Eye (tissue), 1 donor: ENCODE results near the gene TEAD1.

Experiments used
- DNase-seq: peaks from one replicate; pipeline ENCODE4 v3.0.0-alpha.2; 2015

Gene TEAD1

DNA sequence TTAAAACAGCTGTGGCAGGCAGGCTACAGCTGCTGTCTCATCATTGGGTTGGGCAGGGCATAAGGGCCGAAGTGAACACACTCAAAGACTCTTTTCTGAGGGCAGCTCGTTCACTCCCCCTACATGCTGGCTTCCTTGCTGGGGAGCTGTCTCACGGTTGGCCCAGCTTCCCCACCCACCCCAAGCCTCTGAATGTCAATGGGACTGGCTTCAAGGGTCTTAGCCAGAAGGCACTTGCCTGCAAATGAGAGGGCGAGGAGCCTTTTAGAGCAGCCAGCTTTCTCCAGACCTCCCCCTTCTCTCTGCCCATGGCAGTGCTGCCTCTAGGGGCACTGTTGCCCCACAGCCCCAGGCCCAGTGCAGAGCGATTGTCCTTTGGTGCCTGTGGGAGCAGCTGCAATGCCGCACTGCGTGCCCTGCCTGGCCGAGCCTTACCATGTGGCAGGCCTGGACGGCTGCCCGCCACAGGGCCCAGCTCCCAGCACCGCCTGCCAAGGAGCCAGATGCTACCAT is 240.2 kb downstream of the TEAD1 start:
- DNase-seq = peak; percentile 86

DNA sequence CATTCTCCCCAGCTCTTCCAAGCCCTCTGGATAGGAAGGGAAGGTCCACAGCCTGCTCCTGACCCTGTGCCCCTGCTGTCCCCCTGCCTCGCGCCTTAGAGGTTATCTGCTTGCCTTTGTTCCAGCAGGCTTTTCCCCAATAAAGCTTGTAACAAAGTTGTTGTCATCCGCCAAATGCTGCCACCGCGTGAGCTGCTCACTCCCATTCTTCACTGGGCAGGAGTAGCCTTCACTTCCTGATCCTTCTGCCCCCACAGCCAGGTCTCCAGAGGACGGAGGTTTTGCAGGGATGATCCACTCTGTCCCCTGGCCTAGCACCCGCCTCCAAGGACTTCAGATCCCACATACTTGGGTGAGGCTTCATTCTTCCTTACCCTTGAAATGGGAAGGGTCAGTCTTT is 240.9 kb downstream of the TEAD1 start:
- DNase-seq = no peak

DNA sequence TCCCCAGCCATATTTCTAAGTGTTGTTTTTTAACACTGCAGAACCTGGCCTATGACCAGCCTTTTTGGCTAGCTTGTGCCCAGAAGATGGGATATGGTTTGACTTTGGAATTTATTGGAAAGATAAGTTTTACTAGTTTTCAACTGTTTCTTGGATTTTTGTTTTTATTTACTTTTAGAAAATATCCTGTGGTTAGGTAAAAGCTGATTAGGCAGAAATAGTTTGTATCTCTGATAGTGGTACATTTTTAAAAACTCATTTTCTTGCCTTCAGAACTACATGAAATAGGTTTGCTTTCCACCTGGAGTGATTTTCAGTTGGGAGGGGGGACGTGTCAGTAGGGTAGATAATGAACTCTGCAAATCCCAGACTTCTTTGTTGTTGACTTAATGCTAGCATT is 243.6 kb downstream of the TEAD1 start:
- no peak for DNase-seq

DNA sequence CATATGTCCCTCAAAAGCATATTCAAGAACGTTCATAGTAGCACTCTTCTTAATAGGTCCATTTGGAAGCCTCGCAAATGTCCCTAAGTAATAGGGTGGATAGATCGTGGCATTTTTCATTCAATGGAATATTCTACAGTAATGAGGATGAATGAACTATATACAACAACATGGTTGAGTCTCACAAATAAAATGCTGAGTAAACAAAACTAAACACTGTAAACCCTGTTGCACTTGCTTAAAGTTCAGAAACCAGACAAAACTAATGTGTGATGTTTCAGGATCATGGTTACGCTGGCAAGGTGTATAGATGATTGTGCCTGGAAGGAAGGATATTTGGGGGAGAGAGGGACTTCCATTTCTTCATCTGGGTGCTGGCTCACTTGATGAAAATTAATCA is 244.4 kb downstream of the TEAD1 start:
- DNase-seq = no peak

DNA sequence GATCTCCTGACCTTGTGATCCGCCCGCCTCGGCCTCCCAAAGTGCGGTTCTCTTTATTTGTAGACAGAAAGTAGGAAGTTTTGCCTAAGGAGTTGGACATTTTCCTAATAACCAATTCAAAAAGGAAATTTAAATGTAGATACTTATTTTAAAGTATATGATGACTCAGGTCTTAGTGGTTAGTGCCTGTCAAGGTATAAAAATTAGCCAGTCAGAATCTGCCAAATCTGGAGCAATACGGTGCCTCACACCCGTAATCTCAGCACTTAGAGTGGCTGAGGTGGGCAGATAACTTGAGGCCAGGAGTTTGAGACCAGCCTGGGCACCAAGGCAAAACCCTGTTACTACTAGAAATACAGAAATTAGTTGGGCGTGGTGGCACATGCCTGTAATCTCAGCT is 248.2 kb downstream of the TEAD1 start:
- no peak for DNase-seq

DNA sequence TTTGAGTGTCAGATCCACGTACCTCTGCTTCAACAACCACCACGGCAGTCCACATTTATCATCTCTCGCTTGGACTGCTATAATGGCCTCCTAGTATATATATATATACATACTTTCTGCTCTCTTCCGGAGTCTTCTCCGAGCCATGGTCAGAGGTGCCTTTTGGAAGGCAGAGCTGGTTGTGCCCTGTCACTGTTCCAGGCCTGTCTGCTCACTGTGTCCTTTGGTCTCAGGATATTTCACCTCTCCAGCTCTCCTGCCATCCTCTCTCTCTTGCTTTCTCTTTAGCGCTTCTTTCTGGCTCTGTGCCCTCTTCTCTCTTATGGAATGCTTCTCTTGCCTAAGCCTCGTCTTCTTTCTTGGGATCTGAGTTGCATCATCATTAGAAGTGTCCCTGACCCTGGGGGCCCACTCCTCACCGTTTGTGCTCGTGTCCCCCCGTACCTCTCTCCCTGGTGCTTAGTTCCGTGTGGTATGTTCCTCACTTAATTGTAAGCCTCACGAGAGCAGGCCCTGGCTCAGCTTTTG is 248.8 kb downstream of the TEAD1 start:
- no peak for DNase-seq

DNA sequence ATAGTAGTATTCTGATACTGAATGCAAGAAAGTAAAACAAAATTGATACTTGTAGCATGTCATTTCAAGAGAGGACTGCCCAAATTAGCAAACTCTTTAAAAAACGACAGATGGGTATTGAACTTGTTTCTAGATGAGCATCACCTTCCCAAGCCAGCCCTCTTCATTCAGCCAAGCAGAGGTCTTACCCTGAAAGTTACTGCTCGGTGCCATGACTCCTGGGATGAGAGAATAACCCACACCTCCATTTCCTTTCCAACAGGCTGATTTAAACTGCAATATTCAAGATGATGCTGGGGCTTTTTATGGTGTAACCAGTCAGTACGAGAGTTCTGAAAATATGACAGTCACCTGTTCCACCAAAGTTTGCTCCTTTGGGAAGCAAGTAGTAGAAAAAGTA is 250.4 kb downstream of the TEAD1 start:
- DNase-seq = no peak

DNA sequence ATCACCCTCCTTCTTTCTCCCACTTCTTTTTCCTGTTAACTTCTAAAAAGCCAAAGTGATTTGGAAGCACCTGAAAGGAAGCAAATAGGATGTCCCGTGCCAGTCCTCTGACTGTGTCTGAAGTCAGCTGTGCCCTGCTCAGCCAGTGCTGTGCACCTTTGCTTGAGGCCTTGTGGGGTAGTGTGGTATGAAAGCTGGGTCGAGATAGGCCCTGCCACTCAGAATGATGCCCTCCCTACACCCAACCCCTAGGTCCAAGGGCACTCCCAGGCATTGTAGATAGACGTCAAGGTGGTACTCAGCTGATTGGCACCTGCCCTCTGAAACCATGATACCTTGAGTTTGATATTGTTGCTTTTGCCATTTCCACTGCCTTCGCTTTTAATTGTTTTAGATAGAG is 251.3 kb downstream of the TEAD1 start:
- DNase-seq = no peak

DNA sequence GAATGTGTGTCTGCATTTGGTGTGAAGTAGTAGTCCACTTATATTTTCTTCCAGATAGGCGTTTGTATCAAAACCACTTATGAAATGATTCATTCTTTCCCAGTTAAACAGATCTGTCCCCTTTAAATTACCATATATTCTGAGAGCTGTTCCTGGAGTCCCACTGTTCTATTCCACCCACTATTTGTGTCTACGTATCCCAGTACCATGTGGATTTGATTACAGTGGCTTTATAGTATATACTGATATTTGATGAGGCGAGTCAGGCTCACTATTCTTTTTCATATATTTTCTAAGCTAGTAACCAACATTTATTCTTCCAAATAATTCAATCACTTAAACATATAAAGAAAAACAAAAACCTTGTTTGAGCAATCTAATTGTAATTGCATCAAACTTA is 253.0 kb downstream of the TEAD1 start:
- peak; percentile 35 for DNase-seq

DNA sequence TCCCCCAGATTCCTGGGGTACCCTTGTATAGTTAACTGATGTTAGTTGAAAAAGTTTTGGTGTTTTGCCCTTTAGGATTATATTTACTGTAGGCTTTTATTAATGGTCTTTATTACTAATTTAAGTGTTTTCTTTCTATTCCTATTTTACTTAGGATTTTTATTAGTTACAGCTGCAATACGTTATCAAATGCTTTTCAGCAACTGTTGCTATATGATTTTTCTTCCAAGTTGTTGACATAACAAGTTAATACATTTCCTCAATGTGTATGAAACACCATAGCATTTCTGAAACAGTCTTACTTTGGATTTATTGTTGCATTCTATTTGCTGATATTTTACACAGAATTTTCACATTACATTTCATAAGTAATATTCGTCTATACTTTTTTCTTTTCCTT is 253.7 kb downstream of the TEAD1 start:
- DNase-seq = no peak

DNA sequence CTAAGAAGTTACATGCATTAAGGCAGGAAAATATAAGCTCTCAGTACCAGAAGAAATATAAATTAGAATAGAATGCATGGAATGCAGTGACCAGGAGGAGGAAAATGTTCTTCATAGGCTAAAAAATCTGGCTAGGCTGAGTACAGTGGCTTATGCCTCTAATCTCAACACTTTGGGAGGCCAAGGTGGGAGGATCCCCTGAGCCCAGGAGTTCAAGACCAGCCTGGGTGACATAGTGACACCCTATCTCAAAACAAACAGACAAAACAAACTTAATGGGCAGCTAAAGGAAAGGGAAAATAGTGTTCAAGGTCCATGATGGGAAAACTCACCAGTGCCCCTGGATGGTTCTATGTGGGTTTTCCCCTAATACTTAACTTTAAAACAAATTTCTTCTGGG is 256.6 kb downstream of the TEAD1 start:
- no peak for DNase-seq

DNA sequence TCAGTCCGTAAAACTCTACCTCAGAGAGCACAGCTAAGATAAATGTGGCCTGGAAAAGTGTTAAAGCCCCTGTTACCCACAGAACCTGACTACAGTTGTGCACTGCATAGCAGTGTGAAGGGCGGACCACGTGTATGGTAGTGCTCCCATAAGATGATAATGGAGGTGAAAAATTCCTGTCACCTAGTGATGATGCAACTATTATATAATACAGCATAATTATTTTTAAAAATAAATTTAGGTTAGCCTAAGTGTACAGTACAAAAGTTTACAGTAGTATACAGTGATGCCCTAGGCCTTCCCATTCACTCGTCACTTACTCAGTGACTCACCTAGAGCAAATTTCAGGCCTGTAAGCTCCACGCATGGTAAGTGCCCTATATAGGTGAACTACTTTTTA is 258.3 kb downstream of the TEAD1 start:
- DNase-seq = no peak

DNA sequence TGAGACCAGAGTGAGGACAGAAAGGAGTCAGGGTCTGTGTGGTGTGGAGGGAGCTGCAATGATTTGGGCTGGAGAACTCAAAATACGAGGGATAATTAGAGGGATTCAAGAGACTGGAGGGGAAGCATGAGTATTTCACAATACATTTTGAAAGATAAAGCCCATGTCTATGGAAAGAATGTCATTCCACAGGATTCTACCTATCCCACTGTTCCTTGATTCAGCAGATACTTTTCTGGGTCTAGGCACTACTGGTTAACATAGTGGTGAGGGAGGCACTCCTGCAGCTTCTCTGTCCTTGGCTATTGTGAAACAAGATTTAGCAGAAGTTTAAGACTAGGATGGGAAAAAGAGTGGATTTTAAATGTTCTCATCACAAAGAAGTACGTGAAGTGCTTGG is 262.0 kb downstream of the TEAD1 start:
- DNase-seq = no peak

DNA sequence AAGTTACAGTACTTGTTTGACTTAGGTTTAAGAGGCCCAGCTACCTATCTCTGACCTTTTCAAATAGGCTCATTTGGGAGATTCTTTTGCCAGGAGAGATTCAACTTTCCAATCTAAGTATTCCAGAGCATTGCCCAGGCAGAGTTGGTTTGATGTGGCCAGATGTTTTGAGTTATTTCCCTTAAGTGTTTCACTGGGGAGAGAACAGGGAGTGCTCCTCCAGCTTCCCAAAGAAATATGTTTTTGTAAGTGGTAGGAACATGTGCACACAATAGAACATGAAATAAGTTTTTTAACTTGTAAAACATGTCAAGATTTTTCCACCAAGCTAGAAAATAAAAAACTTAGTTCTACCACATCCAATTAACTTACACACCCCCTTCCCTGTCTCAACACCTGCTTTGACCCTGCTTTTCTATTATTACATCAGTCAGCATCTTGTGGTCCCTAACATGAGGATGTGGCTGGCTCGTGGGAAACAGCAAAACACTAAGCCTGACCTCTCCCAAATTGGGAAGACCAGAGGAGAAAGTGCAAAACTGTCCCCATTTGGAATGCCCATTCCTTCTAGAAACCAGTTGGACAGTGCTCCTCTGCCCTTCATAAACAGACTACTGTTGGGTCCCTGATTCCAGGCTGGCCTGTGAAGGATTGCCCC is 264.5 kb downstream of the TEAD1 start:
- DNase-seq = peak; percentile 28

DNA sequence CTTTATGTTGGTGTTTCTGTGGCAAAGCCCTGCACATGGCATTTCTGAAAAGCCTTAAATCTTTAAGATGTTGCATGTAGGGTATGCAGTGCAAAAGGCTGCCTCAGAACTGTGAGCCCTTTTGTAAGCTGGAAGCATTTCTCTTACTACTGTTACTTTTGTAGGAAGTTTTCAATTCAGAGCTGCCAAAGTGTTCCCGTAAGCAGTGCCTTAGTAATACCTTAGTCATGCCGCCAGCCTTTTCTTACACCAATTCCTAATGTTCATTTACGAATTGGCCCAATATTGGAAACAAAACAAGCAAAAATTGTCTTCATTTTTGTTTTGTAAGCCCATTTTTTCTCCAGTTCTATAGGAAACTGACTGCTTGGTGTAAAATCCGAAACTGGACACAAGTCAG is 267.4 kb downstream of the TEAD1 start:
- DNase-seq = no peak

DNA sequence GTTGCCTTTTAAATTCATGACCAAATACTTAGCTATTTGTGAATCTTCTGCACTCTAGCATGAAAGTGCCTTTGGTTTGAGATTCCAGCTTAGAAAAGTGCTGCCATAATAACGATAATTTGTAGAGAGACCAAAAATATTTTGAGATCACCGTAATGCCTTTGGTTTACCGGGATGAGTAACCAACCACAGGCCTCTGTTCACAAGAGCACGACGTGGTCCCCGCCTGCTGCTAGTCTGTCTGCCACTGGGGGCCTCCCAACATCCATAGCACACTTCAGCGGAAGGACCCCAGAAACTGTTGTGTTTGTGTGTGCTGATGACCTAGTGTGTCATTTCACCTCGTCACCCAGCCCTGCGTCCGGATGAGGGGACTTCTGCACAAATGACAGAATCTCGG is 267.9 kb downstream of the TEAD1 start:
- DNase-seq = no peak

DNA sequence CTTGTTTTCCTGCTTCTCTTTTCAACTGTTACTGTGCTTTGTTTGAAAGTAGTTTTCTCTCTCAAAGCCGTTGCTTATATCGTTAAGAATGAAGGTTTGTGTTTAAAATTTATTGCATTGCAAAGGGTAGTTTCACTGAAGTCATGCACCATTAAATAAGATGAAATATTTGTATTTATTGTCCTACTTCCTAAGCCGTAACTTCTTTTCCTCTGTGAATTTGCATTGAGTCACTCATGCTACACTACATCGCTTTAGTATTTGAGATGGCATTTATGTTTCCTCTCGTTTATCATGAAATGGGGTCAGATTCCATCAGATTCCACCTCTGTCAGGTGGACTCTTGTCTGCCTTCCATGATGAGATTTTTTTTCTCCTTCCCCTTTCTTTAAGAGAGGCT is 269.1 kb downstream of the TEAD1 start:
- no peak for DNase-seq

DNA sequence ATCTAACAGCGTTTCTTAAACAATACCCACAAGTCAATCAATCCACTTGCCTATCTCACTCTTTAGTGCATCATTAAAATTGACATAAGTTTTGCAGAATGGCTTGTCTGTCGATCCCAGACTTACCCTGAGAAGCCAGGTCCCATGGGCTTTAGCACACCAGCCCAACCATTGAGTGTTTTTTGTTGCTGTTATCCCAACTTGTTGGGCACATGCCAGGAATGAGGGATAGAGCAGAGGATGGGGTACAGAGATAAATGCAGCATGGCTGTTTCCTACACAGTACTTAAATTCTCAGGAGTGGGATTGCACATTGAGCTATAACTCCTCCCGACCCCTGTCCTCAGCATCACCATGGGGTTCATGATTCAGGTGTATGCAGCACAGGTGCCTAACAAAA is 270.7 kb downstream of the TEAD1 start:
- no peak for DNase-seq

DNA sequence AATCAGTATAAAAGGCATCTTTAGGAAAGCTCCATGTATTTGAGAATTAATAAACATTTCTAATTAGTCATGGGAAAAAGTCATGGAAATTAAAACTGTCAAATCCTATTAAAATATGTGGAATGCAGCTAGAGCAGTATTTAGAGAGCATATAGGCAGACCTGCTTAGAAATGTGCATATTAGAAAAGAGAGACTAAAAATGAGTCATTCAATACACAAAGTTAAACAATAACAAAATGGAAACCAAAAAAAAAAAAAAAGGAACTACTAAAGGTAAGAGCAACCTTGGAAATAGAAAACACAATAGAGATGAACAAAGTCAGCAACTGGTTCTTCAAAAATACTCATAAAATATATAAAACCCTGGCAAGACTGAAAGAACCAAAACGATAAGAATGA is 275.2 kb downstream of the TEAD1 start:
- DNase-seq = no peak

DNA sequence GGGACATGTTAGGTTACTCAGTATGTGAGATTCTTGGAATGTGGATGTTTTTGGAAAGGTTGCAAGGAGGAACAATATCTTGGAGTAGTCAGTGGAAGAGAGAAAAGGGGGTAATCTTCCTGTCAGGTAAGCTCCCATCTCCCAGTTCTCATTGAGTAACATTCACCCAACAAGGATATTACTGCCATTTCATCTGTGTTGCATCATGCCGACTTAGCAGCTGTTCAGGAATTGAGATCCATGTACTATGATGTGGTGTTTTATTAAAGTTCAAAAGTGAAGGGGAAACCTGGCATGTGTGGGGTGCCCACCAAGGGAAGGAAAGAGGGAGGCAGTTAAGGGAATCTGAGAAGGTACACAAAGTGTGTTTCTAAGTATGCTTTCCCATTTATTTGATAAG is 276.4 kb downstream of the TEAD1 start:
- DNase-seq = no peak

DNA sequence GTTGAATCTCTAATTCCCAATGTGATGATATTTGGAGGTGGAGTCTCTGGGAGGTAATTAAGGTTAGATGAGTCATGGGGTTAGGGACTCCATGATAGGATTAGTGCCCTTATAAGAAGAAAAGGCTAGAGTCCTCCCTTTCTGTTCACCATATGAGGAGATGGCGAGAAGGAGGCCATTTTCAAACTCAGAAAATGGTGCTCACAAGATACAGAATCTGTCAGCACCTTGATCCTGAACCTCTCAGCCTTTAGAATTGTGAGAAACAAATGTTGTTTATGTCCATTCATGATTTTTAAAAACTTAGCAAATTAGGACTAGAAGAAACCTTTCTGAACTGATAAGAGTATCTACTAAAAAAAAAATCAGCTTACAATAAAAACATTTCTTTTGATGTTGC is 277.2 kb downstream of the TEAD1 start:
- DNase-seq = no peak

DNA sequence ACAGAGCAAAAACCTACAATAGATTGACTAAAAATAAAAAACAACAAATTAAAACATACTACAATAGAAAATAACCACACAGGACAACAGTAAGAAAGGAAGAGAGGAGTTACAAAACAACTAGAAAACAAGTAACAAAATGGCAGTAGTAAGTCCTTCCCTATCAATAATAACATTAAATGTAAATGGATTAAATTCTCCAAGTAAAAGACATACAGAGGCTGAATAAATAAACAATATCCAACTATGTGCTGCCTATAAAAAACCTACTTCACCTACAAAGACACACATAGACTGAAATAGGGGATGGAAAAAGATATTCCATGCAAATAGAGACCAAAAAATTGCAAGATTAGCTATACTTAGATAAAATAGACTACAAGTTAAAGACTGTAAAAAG is 277.9 kb downstream of the TEAD1 start:
- no peak for DNase-seq

DNA sequence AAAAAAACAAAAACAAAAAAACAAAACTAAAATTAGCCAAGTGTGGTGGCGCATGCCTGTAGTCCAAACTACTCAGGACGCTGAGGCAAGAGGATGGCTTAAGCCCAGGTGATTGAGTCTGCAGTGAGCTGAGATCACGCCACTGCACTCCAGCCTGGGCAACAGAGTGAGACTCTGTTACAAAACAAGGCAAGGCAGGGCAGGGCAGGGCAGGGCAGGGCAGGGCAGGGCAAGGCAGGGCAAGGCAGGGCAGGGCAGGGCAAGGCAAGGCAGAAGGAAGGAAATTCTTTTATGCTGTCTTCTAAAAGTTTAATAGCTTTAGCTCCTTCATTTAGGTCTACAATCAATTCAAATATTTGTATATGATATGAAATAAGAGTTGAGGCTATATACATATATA is 284.8 kb downstream of the TEAD1 start:
- DNase-seq = no peak

DNA sequence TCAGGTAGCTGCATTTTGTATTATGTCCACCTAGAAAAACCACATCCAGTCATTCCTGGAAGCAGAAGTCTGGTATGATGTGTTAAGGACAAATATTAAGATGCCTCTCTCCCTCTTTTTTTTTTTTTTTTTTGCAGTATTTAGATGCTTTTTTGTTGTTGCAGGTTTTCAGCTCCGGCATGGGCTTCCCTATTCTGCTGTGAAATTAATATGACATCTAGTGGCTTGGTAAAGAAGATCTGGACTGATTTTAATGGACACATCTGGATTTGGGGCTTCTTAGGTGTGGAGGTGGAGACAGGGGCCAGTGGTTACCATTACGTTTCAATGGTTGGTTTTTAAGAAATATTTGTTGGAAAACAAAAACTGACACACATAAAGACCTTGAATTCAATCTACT is 287.4 kb downstream of the TEAD1 start:
- DNase-seq = no peak

DNA sequence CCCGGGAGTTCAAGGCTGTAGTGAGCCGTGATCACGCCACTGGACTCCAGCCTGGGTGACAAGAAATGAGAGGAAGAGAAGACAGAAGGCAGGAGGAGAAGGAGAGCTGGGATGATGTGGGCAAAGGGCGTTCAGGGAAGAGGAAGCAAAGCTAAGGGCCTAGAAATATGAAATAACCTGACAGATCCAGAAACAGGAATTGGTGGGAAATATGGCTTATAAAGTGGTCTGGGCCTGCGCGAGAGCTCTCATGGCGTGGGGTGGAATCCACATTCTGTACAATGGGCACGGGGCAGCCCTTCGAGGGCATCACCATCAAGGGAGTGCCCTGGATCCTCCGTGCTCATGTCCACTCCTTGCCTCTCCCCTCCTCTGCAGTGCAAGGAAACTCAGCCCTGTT is 288.1 kb downstream of the TEAD1 start:
- DNase-seq = no peak
